Epithelial cell of prostate (primary cell): ENCODE data around the gene RNASEH1.
A peak's percentile ranks its signal among the peaks of the same experiment; 100 is the strongest.
"Not testable (repeated sequence)": the region's sequence is repeated elsewhere in the genome, so short reads cannot be mapped to it uniquely, and the experiment has no call there.

Experiments used
- DNase-seq: peaks from one replicate; pipeline ENCODE4 v3.0.0-alpha.2; 2011; ENCODE audit warnings: low read depth, low spot score
- H3K27ac ChIP-seq: fragments of 450-650 bp; 2 replicates; pipeline ENCODE4 v1.5.1; 2017; ENCODE audit warnings: mild to moderate bottlenecking

The RNASEH1 gene

DNA sequence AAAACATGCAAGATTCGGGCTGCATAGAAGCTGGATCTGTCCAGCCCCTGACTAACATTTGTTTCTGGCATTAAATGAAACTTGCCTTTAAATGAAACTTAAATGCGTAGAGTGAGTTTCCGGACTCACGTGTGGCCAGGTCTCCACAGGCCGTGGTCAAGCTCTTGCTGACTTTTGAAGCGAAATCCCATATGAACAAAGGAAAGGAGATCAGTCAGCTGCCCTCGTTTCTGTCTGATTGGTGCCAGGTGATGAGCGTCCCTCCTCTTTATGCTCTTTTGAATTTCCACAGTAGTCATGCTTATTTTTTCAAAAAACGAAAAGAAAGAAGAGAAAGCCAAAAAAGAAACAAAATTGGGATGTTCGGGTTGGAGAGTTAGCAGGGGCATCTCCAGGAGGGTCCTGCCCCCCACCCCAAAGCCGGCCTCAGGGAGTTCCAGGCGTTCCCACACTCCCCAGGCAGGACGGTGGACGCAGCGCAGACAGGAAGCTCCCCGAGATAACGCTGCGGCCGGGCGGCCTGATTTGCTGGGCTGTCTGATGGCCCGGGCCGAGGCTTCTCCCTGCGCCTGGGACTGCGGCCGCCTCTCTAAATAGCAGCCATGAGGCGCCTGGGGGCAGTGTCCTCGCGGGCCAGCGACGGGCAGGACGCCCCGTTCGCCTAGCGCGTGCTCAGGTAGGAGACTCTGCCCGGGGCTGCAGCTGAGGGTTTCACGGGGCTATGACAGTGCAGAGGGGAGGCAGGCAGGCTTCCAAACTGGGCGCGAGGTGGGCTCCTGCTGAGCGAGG is 36.6 kb upstream of the RNASEH1 start, which contains the start of gene COLEC11:
TSS of gene COLEC11 (plus strand) at position 620 of the 789 bp plus-strand sequence. CDS start 9,229 bp downstream, outside the sequence.
- no peak within 1 kb of the TSS for H3K27ac ChIP-seq
- no peak for DNase-seq

DNA sequence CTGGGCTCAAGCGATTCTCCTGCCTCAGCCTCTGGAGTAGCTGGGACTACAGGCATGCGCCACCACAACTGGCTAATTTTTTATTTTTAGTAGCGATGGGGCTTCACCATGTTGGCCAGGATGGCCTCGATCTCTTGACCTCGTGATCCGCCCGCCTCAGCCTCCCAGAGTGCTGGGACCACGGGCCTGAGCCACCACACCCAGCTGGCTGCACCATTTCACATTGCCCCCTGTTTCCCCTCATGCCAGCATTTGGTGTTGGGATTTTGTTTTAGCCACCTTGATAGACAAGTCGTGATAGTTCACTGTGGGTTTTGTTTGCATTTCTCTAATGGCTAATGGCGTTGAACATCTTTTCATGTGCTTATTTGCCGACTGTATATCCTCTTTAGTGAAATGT is 31.0 kb upstream of the RNASEH1 start:
- DNase-seq: no peak
- no peak overlapping the region for H3K27ac ChIP-seq

DNA sequence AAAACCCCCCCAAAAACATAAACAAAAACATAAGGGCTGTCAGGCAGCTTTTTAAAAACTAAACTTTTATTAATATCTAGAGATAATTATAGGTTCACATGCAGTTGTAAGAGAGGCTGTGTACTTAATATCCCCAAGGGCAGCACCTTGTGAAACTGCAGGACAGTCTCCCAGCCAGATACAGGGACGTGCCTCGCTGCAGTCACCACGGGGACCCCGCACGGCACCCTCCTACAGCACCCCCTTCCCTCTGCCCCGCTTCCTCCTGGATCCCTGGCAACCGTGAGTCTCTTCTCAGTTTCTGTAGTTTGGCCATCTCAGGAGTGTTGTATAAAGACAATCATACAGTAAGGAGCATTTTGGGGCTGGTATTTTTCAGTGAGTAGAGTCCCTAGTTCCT is 30.0 kb upstream of the RNASEH1 start:
- DNase-seq: no peak
- no peak overlapping the region for H3K27ac ChIP-seq

- no peak for DNase-seq
Observed at GRCh38 chr2:3587432-3587831, 29.3 kb upstream of the RNASEH1 start.

GRCh38 chr2:3587021-3587420 is 28.9 kb upstream of the RNASEH1 start:
- no peak overlapping the region for H3K27ac ChIP-seq
- no peak for DNase-seq

More at GRCh38 chr2:3587432-3587831, 29.3 kb upstream of the RNASEH1 start:
- H3K27ac ChIP-seq: no peak overlapping the region

- DNase-seq: no peak
Observed at GRCh38 chr2:3586220-3586619, 28.1 kb upstream of the RNASEH1 start.

GRCh38 chr2:3585261-3586109 is 27.4 kb upstream of the RNASEH1 start:
- DNase-seq: no peak
- H3K27ac ChIP-seq: no peak overlapping the region

More at GRCh38 chr2:3586220-3586619, 28.1 kb upstream of the RNASEH1 start:
- H3K27ac ChIP-seq: no peak overlapping the region

- H3K27ac ChIP-seq: no peak overlapping the region
- DNase-seq: no peak
Observed at GRCh38 chr2:3584608-3585260, 26.6 kb upstream of the RNASEH1 start.

- no peak overlapping the region for H3K27ac ChIP-seq
- DNase-seq: no peak
Observed at GRCh38 chr2:3584076-3584475, 25.9 kb upstream of the RNASEH1 start.

DNA sequence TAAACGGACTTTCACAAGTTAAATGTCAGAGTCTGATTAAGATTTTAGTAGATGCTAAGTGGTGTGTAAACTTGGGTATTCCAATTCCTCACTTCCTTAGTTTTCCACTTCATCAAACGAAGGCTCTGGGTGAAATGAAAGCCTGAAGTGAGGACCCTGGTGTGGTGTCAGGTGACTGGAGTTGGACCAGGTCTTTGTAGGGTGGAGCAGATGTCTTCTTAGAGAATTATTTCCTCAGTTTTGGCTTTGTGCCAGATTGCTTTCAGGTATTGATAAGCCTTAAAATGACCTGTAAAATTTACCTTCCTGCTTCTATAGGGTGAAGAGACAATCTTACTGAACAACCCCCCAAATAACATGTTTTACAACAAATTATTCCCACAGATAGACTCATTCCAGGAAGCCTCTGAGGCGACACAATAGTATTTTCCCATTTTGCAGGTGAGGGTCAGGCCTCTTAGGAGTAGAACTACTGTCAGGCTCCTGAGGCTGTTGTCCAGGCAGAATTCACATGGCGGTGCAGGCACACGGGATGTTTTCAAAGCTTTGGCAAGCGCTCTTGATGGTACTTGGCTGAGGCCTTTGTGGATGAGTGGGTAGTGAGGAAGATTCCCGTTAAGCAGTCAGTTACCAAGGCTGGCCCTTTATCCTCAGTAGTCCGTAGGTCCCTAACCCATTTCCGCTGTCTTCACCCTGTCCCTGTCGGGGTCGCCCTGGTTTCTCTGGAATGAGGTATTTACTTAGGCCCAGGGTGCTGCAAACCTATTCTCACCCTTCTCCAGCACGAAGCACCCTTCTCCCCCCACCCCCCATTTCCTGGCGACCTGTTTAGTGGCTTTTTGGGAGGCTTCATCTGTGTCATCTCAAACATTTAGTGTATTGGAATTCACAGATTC is 23.5 kb upstream of the RNASEH1 start:
- DNase-seq: no peak
- H3K27ac ChIP-seq: no peak overlapping the region

- no peak overlapping the region for H3K27ac ChIP-seq
- no peak for DNase-seq
Observed at GRCh38 chr2:3580449-3580848, 22.3 kb upstream of the RNASEH1 start.

DNA sequence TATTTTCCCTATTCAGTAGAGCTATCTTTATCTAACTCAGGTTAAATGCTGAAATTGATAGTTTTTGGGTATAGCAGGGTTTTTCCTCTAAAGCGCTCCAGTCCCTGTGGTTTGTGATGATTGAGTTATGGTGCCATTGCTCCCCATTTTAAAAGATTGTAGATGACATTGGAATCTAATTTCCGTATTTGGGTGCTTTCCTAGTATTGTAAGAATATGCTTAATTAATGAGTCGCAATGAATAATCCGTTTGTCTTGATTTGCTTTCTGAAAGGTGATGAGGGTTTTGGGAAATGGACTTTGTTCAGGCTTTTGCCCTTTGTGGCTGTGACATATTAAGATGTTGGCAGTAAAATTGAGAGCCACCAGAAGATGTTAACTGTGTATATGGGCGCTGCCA is 20.9 kb upstream of the RNASEH1 start:
- no peak for DNase-seq
- H3K27ac ChIP-seq: peak overlapping the region; percentile 20

DNA sequence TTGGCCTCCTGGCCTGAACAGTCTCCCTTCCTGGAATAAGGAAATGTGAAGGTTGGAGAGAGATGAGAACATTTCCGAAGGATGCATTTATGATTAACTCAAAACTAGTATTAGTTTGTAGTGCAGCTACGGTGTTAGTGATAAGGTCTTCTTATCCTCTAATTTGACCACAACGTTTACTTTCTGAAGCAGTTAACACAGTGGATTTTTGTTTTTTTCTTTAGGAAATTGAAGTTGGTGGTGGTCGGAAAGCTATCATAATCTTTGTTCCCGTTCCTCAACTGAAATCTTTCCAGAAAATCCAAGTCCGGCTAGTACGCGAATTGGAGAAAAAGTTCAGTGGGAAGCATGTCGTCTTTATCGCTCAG is 18.1 kb upstream of the RNASEH1 start:
- not testable (repeated sequence) for DNase-seq
- H3K27ac ChIP-seq: peak overlapping the region; percentile 81

DNA sequence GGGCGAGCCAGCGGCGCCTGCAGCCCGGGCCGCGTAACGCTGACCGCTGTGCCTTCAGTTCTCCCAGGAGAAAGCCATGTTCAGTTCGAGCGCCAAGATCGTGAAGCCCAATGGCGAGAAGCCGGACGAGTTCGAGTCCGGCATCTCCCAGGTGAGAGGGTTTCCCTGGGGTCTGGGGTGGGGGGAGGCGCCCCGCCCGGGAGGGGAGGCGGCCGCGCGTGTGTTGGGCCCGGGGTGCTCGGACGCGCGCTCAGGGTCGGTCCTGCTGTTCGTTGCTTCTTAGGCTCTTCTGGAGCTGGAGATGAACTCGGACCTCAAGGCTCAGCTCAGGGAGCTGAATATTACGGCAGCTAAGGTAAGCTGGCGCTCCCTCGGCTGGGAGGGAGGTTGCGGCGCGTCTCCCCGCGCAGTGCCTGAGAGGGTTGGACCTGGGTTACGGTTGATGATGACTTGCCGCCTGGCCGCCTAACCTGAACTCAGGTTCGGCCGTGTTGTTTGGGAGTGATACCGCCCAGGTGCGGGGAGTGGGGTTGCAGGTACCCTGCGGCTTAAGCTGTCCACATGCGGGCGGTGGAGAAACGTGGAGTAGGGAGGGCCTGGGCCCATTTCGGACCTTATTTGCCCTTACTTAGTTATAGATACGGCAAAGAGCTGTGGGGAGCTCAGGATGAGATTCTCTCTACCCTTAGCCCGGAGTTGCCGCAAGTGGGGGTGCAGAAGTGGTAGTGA is 17.6 kb upstream of the RNASEH1 start:
- no peak for DNase-seq
- H3K27ac ChIP-seq: peak overlapping the region; percentile 81

DNA sequence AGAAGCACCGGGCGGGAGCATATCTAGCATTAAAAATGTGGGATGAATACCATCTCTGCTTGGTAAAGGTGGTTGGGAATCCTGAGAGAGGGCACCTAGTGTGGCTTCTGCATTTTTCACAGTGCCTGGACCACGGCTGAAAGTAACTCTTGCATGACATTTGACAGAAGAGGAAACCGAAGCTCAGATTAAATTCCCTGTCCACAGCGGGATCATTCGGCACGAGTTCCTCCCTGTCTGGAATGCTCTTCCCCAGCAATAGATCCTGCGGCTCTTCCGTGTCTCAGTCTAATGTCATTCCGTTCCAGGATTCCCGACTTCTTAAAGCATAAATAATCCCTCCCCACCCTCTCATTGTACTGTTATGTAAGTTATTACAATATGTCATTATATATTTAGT is 16.0 kb upstream of the RNASEH1 start:
- DNase-seq: no peak
- H3K27ac ChIP-seq: no peak overlapping the region

GRCh38 chr2:3572620-3573019 is 14.5 kb upstream of the RNASEH1 start:
- no peak overlapping the region for H3K27ac ChIP-seq
- no peak for DNase-seq

DNA sequence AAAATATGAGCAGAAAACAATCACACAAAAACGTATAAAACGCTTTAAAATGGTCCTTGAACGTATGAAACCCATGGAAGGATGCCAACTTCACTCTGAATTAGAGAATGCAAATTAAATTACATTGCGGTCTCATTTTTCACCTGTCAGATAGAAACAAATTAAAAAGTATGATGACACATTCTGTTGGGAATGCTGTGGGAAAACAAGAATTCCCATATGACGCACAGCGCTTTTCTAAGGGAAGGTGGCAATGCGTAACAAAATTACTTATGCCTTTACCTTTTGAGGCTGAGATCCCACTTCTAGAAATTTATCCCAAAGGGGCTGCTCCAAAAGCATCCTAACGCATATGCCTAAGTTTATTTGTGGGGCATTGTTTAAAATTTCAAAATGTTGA is 13.2 kb upstream of the RNASEH1 start:
- DNase-seq: no peak

DNA sequence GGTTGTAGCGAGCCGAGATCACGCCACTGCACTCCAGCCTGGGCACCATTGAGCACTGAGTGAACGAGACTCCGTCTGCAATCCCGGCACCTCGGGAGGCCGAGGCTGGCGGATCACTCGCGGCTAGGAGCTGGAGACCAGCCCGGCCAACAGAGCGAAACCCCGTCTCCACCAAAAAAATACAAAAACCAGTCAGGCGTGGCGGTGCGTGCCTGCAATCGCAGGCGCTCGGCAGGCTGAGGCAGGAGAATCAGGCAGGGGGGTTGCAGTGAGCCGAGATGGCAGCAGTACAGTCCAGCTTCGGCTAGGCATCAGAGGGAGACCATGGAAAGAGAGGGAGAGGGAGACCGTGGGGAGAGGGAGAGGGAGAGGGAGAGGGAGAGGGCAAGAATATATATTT is 11.5 kb upstream of the RNASEH1 start:
- H3K27ac ChIP-seq, DNase-seq: not testable (repeated sequence)

More for the DNA sequence above, 13.2 kb upstream of the RNASEH1 start:
- no peak overlapping the region for H3K27ac ChIP-seq

DNA sequence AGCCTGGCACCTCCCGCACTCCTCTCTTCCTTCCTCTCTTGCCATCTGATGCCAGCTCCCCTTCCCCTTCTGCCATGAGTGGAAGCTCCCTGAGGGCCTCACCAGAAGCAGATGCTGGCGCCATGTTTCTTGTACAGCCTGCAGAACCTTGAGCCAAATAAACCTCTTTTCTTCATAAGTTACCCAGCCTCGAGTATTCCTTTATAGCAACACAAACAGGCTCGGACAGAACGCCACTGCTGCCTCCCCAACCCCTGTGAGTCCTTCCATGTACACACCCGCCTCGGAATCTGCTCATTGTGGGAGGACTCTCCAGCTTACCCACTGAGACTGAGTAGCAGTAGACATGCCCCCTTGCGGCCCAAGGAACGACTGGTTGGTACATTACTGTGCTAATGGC is 8.7 kb upstream of the RNASEH1 start:
- H3K27ac ChIP-seq: no peak overlapping the region
- no peak for DNase-seq
